Endothelial cell of umbilical vein (primary cell): ENCODE measurements around the gene CCDC57.

Experiments
- CTCF ChIP-seq, 2 donors: IDR thresholded peaks; 1 replicate in 1 of 2; 2 replicates in 1 of 2; pipeline ENCODE4 v1.5.1; 2011; ENCODE audit warnings: low read length in 2 of 2, mild to moderate bottlenecking in 2 of 2, moderate library complexity in 2 of 2, control low read depth in 1 of 2, inconsistent platforms in 1 of 2, low read depth in 1 of 2; ENCODE audit not compliant: insufficient read depth in 1 of 2; ENCODE audit errors: extremely low read depth in 1 of 2
- EZH2 ChIP-seq: IDR thresholded peaks from 2 replicates; pipeline ENCODE4 v1.6.1; 2012; ENCODE audit warnings: borderline replicate concordance, low read depth, mild to moderate bottlenecking, moderate library complexity, low read length, inconsistent platforms; ENCODE audit not compliant: severe bottlenecking
- JUN ChIP-seq: IDR thresholded peaks from 2 replicates; pipeline ENCODE4 v1.6.1; 2011; ENCODE audit warnings: borderline replicate concordance, low read depth; ENCODE audit not compliant: insufficient read length, insufficient read depth
- MAX ChIP-seq: IDR thresholded peaks from 2 replicates; pipeline ENCODE4 v1.6.1; 2011; ENCODE audit not compliant: insufficient read depth, insufficient read length
- POLR2A ChIP-seq: IDR thresholded peaks from 2 replicates; pipeline ENCODE4 v1.6.1; 2012; ENCODE audit warnings: low read depth, mild to moderate bottlenecking, control low read depth, low read length
- POLR2AphosphoS5 ChIP-seq: IDR thresholded peaks from 2 replicates; pipeline ENCODE4 v1.6.1; 2012; ENCODE audit warnings: low read depth, mild to moderate bottlenecking, control low read depth, low read length, moderate library complexity; ENCODE audit not compliant: insufficient read depth

GRCh38 chr17:82242698-82242976 lies 30.0 kb upstream of the CCDC57 start:
- no peak for TF ChIP-seq EZH2
- no peak for TF ChIP-seq JUN
- TF ChIP-seq CTCF (IDR thresholded peaks at IDR 0.05; ENCODE audit: extremely low read depth in 1 of 2, insufficient read depth in 1 of 2, low read depth in 1 of 2, low read length in 2 of 2): no peak
- no peak for TF ChIP-seq POLR2A
- TF ChIP-seq MAX: no peak
- TF ChIP-seq POLR2AphosphoS5: no peak
